GM13977 (cell line): ENCODE data around the gene RFX8.

Experiments
- DNase-seq: peaks from one replicate; pipeline ENCODE4 v3.0.0; 2012; ENCODE audit warnings: low spot score
- in situ Hi-C: fragments of 300-500 bp; cut with MboI; formaldehyde crosslinking; loops from one replicate; pipeline ENCODE4 v1.12.0; 2022; ENCODE audit warnings: low sequenced_read_pairs, low pct_unique_long_range_greater_than_20kb, mixed read lengths, inconsistent platforms; ENCODE audit not compliant: unreplicated experiment
- TF ChIP-seq, protein P1 (sequence below): IDR thresholded peaks from 2 replicates; pipeline ENCODE4 v1.5.1; 2012; ENCODE audit warnings: mild to moderate bottlenecking, control low read depth; ENCODE audit not compliant: insufficient read depth; ENCODE audit errors: extremely low read depth, missing control alignments

RFX8 gene

DNA sequence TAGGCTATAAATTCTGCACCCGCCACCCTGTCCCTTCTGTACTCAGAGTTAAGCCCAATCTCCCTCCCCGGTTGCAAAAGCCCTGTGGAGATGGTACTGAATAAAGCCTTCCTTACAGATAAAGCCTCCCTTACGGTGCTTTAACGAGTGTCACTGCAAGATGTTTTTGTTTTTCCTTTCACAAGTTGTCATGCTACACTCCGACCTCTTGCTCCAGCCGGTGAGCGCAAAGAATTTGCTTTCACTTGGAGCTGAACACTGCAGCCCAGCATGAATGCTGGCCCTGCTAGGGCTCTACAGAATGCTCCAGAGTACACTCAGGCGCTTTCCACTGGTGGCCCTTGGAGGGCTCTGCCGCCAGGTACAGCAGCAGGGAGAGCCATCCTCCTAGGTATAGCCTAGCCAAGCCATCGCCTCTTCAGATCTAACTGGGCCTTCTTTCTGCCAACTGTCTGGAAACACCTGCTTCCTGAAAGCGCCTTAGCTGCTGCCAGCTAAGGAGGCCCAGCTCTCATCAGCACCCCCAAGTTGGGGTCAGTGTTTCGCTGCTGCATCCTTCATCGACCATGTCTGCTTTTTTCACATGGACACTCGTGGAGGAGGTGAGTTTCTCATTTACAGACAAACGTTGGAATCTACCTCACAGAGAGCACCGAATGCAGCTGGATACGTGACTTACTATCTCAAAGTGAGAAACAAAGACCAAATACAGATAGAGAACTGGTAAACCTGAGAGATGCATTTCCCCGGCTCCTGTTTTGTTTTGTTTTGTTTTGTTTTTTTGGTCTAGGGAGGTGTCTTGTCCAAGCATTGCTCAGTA is 74.2 kb downstream of the RFX8 start:
- TF ChIP-seq, protein P1, sequence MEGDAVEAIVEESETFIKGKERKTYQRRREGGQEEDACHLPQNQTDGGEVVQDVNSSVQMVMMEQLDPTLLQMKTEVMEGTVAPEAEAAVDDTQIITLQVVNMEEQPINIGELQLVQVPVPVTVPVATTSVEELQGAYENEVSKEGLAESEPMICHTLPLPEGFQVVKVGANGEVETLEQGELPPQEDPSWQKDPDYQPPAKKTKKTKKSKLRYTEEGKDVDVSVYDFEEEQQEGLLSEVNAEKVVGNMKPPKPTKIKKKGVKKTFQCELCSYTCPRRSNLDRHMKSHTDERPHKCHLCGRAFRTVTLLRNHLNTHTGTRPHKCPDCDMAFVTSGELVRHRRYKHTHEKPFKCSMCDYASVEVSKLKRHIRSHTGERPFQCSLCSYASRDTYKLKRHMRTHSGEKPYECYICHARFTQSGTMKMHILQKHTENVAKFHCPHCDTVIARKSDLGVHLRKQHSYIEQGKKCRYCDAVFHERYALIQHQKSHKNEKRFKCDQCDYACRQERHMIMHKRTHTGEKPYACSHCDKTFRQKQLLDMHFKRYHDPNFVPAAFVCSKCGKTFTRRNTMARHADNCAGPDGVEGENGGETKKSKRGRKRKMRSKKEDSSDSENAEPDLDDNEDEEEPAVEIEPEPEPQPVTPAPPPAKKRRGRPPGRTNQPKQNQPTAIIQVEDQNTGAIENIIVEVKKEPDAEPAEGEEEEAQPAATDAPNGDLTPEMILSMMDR, result no peak
- in situ Hi-C loops, result loop anchor here (25.0 kb wide), 1 partner anchor 437 kb away; no protein-coding TSS in a partner anchor
- DNase-seq, result no peak

DNA sequence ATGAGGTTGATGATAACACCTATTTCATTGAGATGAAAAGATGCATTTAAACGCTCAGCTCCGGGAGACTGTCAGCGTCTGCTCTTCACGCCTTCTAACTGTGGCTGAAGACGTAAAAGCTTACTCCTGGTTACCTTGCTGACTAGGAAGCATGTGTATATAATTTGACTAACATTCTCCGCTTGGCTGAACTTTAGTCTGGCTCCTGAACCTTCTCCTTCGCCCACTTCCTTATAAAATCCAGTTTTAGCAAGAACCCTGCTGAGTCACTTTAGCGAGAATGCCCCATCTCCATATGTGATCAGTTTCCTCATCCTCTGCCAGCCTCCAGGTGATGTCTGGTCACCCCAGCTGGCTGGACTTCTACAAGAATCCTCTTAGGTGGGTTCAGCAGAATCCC is 74.9 kb downstream of the RFX8 start:
- no peak for DNase-seq
- in situ Hi-C loops, result loop anchor here (25.0 kb wide), 1 partner anchor 437 kb away; no protein-coding TSS in a partner anchor
- TF ChIP-seq, protein P1, result no peak

DNA sequence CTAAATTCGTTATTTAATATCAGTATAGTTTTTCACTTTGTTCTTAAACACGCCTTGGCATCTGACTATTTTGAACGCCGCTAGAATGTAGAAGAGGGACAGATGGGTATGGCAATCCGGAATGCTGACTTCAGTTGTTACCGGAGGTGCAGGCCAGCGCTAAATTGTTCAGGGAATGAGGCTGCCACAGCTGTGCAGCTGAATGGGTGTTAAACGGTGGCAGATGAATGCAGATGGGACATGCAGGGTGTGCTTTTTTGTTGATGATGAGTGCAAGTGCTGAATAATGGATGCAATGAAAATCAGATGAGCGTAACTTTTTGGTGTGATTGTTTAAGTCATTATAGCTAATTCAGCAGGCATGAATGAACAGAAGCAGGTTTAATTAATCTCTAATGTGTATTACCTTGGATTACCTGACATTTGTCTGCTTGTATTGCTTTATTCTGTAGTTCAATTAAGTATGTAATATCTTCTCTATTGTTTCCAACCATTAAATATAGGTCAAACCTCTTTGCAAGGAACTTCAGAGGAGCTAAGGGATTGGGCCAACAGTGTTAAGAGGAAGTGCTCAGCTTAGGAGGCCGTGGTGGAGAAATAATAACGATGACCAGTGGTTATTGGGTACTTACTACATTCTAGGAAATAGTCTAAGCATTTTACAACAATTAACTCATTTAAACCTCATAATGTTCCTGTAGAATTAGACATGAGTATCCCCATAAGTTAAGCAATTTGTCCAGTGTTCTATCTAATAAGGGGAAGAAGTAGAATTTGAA is 75.7 kb downstream of the RFX8 start:
- no peak for DNase-seq
- TF ChIP-seq, protein P1, result no peak
- in situ Hi-C loops, result no loop called here

DNA sequence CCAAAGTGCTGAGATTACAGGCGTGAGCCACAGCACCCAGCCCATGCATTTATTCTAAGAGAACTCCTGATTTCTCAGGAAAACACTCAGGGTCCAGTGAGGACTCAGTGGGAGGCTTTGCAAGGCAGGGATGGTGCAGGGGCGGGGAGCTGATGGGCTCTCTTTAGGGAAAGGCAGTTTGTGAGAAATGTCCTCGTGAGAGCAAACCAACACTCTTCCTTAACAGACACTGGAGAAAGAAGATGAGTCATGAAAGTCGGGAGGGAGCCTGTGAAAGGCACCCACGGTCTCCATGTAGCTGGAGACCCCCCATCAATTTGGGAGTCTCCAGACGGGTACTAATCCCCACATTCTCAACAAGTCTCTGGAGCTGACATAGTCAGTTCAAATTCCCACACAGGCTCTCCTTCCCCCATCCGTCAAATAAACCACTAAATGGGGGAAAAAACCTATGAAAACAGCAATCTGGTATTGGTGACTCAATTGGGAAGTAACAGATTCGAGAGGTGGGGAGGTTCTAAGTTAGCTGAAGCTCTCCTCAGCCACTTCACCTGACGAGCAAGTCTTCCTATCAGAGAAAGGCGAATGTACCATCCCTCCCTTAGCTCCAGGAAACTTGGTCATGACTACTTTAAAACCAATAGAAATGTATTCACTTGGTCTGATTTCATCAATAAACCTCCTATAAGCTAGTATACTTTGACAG is 76.6 kb downstream of the RFX8 start:
- in situ Hi-C loops, result no loop called here
- DNase-seq, result no peak
- TF ChIP-seq, protein P1, result no peak

DNA sequence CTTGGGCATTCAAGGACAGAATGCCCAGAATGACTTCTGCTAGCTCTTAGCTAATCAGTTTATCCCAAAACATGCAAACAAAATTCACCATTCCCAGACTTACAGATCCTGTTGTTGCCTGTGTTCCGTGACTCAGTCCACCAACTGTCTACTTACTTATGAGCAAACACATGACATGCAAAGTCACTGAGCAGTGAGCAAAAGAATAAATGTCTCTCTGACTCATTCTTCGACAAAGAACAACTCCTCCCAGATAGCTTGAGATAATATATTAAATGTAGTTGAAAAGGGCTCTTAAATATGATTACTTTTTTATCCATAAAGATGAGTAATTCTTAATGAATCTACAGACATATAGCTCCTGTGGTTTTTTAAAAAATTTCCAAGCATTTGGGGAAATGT is 78.6 kb downstream of the RFX8 start:
- DNase-seq, result no peak
- in situ Hi-C loops, result no loop called here
- TF ChIP-seq, protein P1, result no peak
